ENCODE data around the gene LRTM2. TPM values are rescaled to one million over a fixed set of nuclear protein-coding genes. Genes with fewer than 3 reads are reported as not detected.
A peak's percentile ranks its signal among the peaks of the same experiment; 100 is the strongest.

The LRTM2 gene
- polyA plus RNA-seq, 1 donor from 2014 or later, result 2.4 TPM

GRCh38 chr12:1776170-1776921 lies 44.0 kb upstream of the LRTM2 start:
- H3K4me2 ChIP-seq (ENCODE audit: low read length), result peak overlapping the region; percentile 72
- H2AFZ ChIP-seq (ENCODE audit: low read depth, low read length), result no peak overlapping the region
- no peaks in the 10 kb centered on the region for H3K9me3 ChIP-seq (ENCODE audit: low read length)
- TF ChIP-seq EP300 (conservative IDR thresholded peaks at IDR 0.05; ENCODE audit: poor library complexity, severe bottlenecking) (peak; percentile 76), CTCF (IDR thresholded peaks at IDR 0.05; ENCODE audit: poor library complexity, severe bottlenecking) (no peak), RAD21 (conservative IDR thresholded peaks at IDR 0.05) (no peak), REST (IDR thresholded peaks at IDR 0.05; ENCODE audit: borderline replicate concordance) (peak; percentile 5), MXI1 (conservative IDR thresholded peaks at IDR 0.05; ENCODE audit: poor library complexity, severe bottlenecking) (peak; percentile 42), TAF1 (IDR thresholded peaks at IDR 0.05; ENCODE audit: low read depth) (no peak), SMC3 (conservative IDR thresholded peaks at IDR 0.05; ENCODE audit: poor library complexity) (no peak), EZH2 (IDR thresholded peaks at IDR 0.05; ENCODE audit: borderline replicate concordance, insufficient read depth, low read length, poor library complexity, severe bottlenecking) (no peak), POLR2AphosphoS5 (IDR thresholded peaks at IDR 0.05) (peak; percentile 67)
- peak overlapping the region; percentile 50 for H3K4me3 ChIP-seq (ENCODE audit: low read length)
- H3K9me2 ChIP-seq (ENCODE audit: insufficient read depth, low read length), result no peaks in the 10 kb centered on the region
- H3K36me3 ChIP-seq (ENCODE audit: insufficient read depth, low read length), result no peaks in the 10 kb centered on the region
- H3K9ac ChIP-seq (ENCODE audit: low read length), result peak overlapping the region; percentile 35
- H3K79me2 ChIP-seq (replicated peaks; ENCODE audit: insufficient read depth, low read length), result no peaks in the 10 kb centered on the region
- no peaks in the 10 kb centered on the region for H3K27me3 ChIP-seq (ENCODE audit: insufficient read depth, low read depth, low read length)
- H3F3A ChIP-seq (ENCODE audit: insufficient read depth, low read length, poor library complexity, severe bottlenecking), result no peaks in the 10 kb centered on the region
- H3K27ac ChIP-seq (ENCODE audit: low read length), result peak overlapping the region; percentile 66
- no peaks in the 10 kb centered on the region for H4K20me1 ChIP-seq (ENCODE audit: insufficient read depth)

GRCh38 chr12:1777798-1778197 lies 42.6 kb upstream of the LRTM2 start:
- Histone ChIP-seq H4K20me1 (ENCODE audit: insufficient read depth) (no peaks in the 10 kb centered on the region), H3K36me3 (ENCODE audit: insufficient read depth, low read length) (no peaks in the 10 kb centered on the region), H3K79me2 (replicated peaks; ENCODE audit: insufficient read depth, low read length) (no peaks in the 10 kb centered on the region), H3K27ac (ENCODE audit: low read length) (no peak overlapping the region), H3F3A (ENCODE audit: insufficient read depth, low read length, poor library complexity, severe bottlenecking) (no peaks in the 10 kb centered on the region), H3K4me2 (ENCODE audit: low read length) (no peak overlapping the region), H3K9ac (ENCODE audit: low read length) (no peak overlapping the region), H3K27me3 (ENCODE audit: insufficient read depth, low read depth, low read length) (no peaks in the 10 kb centered on the region), H3K4me3 (ENCODE audit: low read length) (no peak overlapping the region), H3K9me2 (ENCODE audit: insufficient read depth, low read length) (no peaks in the 10 kb centered on the region), H2AFZ (ENCODE audit: low read depth, low read length) (no peak overlapping the region), H3K9me3 (ENCODE audit: low read length) (no peaks in the 10 kb centered on the region)
- TF ChIP-seq TAF1 (IDR thresholded peaks at IDR 0.05; ENCODE audit: low read depth), result no peak
- TF ChIP-seq REST (IDR thresholded peaks at IDR 0.05; ENCODE audit: borderline replicate concordance), result no peak
- TF ChIP-seq CTCF (IDR thresholded peaks at IDR 0.05; ENCODE audit: poor library complexity, severe bottlenecking), result no peak
